Right renal pelvis (tissue), 4 donors: ENCODE measurements around the gene IL4I1. TPM values are rescaled to one million over a fixed set of nuclear protein-coding genes. Genes with fewer than 3 reads are reported as not detected.
"Not testable (repeated sequence)": the region's sequence is repeated elsewhere in the genome, so short reads cannot be mapped to it uniquely, and the experiment has no call there.

Experiments
- DNase-seq, 4 donors: peaks; one replicate each; pipeline ENCODE4 v3.0.0-alpha.2; 2013; ENCODE audit warnings: low read depth in 4 of 4, low spot score in 3 of 4, missing footprints in 1 of 4
- polyA plus RNA-seq, 4 donors: library from polyadenylated mRNA; unstranded; fragments of 120-200 nt; gene quantifications; one replicate each; pipeline ENCODE4 v1.2.1, GENCODE V29; 2013; ENCODE audit not compliant: insufficient read length in 4 of 4

Gene IL4I1
- 1 to 10 TPM; 1.7 to 3.6 (median 2.3) TPM for polyA plus RNA-seq

- no peak for DNase-seq
These were observed at the start of gene IL4I1 for GRCh38 chr19:49896863-49897621. Gene IL4I1, minus strand, starts transcription at chr19:49896887. Its CDS starts 727 bp downstream, at chr19:49896160.

- no peak for DNase-seq
These were observed 49.7 kb upstream of the IL4I1 start for GRCh38 chr19:49946415-49946814.

- DNase-seq = not testable (repeated sequence)
These were observed 47.9 kb upstream of the IL4I1 start for GRCh38 chr19:49944567-49944966.

- DNase-seq = no peak
These were observed 43.8 kb upstream of the IL4I1 start for GRCh38 chr19:49940482-49940791.

- no peak for DNase-seq
These were observed 43.2 kb upstream of the IL4I1 start for GRCh38 chr19:49939721-49940481.

- DNase-seq = no peak
These were observed 42.0 kb upstream of the IL4I1 start for GRCh38 chr19:49938662-49939061.

GRCh38 chr19:49937750-49938381, 41.2 kb upstream of the IL4I1 start:
- no peak for DNase-seq

GRCh38 chr19:49936549-49936948, 39.9 kb upstream of the IL4I1 start:
- DNase-seq = no peak

GRCh38 chr19:49933643-49934042, 37.0 kb upstream of the IL4I1 start:
- no peak for DNase-seq

GRCh38 chr19:49932731-49933131, 36.0 kb upstream of the IL4I1 start:
- no peak for DNase-seq

- no peak for DNase-seq
These were observed 35.4 kb upstream of the IL4I1 start for GRCh38 chr19:49932041-49932451.

GRCh38 chr19:49931293-49932040, 34.8 kb upstream of the IL4I1 start:
- DNase-seq = no peak

- no peak for DNase-seq
These were observed 33.9 kb upstream of the IL4I1 start for GRCh38 chr19:49930483-49931011.

GRCh38 chr19:49929611-49930482, 33.2 kb upstream of the IL4I1 start:
- peak; percentile 89 to 94 (median 89) for DNase-seq

GRCh38 chr19:49929121-49929610, 32.5 kb upstream of the IL4I1 start, which contains the start of the genes ATF5 and NUP62:
Gene ATF5, plus strand, starts transcription at chr19:49929205. Its CDS starts 1,646 bp downstream, at chr19:49930851.
Gene NUP62, minus strand, starts transcription at chr19:49929504. Its CDS starts 19,697 bp downstream, at chr19:49909807.
- peak in 1 of 4 donors; percentile 76 for DNase-seq

- DNase-seq = no peak
These were observed 31.0 kb upstream of the IL4I1 start for GRCh38 chr19:49927526-49928264.

- no peak for DNase-seq
These were observed 29.8 kb upstream of the IL4I1 start for GRCh38 chr19:49926515-49926914.

GRCh38 chr19:49925486-49925885, 28.8 kb upstream of the IL4I1 start:
- no peak for DNase-seq

GRCh38 chr19:49924881-49925210, 28.2 kb upstream of the IL4I1 start:
- DNase-seq = not testable (repeated sequence)
